Measurements from ENCODE around the gene SLC25A45.

- no peak for TF ChIP-seq KDM1A (IDR thresholded peaks at IDR 0.05; ENCODE audit: low read depth)
- TF ChIP-seq PBX3 (IDR thresholded peaks at IDR 0.05) = no peak
- TF ChIP-seq POLR2A (IDR thresholded peaks at IDR 0.05; ENCODE audit: low read length) = no peak
- TF ChIP-seq HMGXB4 (CRISPR knock-in tag; IDR thresholded peaks at IDR 0.05; ENCODE audit: borderline replicate concordance) = no peak
- TF ChIP-seq RCOR1 (IDR thresholded peaks at IDR 0.05; ENCODE audit: low read depth, low read length) = no peak
- no peak for TF ChIP-seq CTCF (IDR thresholded peaks at IDR 0.05)
- no peak for TF ChIP-seq SMC3 (IDR thresholded peaks at IDR 0.05)
- TF ChIP-seq CEBPB (IDR thresholded peaks at IDR 0.05) = no peak
- TF ChIP-seq CHD2 (IDR thresholded peaks at IDR 0.05; ENCODE audit: low read length, partially characterized antibody) = no peak
- no peak for TF ChIP-seq FOSB (CRISPR knock-in tag; IDR thresholded peaks at IDR 0.05)
- no peak for TF ChIP-seq RFX5 (IDR thresholded peaks at IDR 0.05)
- TF ChIP-seq MYC (IDR thresholded peaks at IDR 0.05; ENCODE audit: borderline replicate concordance, low read length) = no peak
- TF ChIP-seq REST (IDR thresholded peaks at IDR 0.05) = no peak
- TF ChIP-seq, protein P1, sequence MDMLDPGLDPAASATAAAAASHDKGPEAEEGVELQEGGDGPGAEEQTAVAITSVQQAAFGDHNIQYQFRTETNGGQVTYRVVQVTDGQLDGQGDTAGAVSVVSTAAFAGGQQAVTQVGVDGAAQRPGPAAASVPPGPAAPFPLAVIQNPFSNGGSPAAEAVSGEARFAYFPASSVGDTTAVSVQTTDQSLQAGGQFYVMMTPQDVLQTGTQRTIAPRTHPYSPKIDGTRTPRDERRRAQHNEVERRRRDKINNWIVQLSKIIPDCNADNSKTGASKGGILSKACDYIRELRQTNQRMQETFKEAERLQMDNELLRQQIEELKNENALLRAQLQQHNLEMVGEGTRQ (IDR thresholded peaks at IDR 0.05) = no peak
These were observed 26.6 kb downstream of the SLC25A45 start for GRCh38 chr11:65355776-65356393.

Measured in A549 (cell line).